B cell (primary cell): ENCODE results near the gene CYP2F1. TPM values are rescaled to one million over a fixed set of nuclear protein-coding genes. Genes with fewer than 3 reads are reported as not detected.

ENCODE experiments used
- ATAC-seq: fragments of 200-7000 bp; cut with Tn5 transposase; one replicate; pipeline ENCODE4 v1.10.0; 2021; ENCODE audit warnings: low read depth, mild to moderate bottlenecking, moderate number of reproducible peaks, moderate library complexity
- CTCF ChIA-PET: fragments of 350-600 bp; sonication (Branson Sonifier 250); formaldehyde crosslinking; loops from one replicate; lab custom pipeline; 2021; ENCODE audit warnings: antibody characterized with exemption, inconsistent platforms; lab: Charles Lee
- POLR2A ChIA-PET: fragments of 350-600 bp; sonication (Branson Sonifier 250); formaldehyde crosslinking; loops from one replicate; lab custom pipeline; 2021; ENCODE audit warnings: antibody characterized with exemption; lab: Charles Lee
- DNase-seq: peaks from one replicate; pipeline ENCODE4 v3.0.0; 2013
- H2AFZ ChIP-seq: 2 replicates; pipeline ENCODE4 v1.6.1; 2012; ENCODE audit warnings: mild to moderate bottlenecking, low read depth, low read length; ENCODE audit not compliant: insufficient read depth, poor library complexity, severe bottlenecking
- H3K27ac ChIP-seq, 2 donors: 1 replicate in 1 of 2; 2 replicates in 1 of 2; pipeline ENCODE4 v1.5.1; 2012 to 2013; ENCODE audit warnings: low read length in 2 of 2, mild to moderate bottlenecking in 2 of 2, moderate library complexity in 1 of 2
- H3K27me3 ChIP-seq, 4 experiments: fragments of 200-600 bp in 1 of 4; sonication (generic) in 1 of 4; replicated peaks in 1 of 4; 1 replicate in 2 of 4; 2 replicates in 2 of 4; pipeline versions ENCODE4 v1.6.1 to v1.7.0; 2013 to 2016; ENCODE audit warnings: low read length in 3 of 4, mild to moderate bottlenecking in 2 of 4, mixed read lengths in 1 of 4, moderate library complexity in 1 of 4; ENCODE audit not compliant: insufficient read depth in 4 of 4, control insufficient read depth in 3 of 4; ENCODE audit errors: control extremely low read depth in 1 of 4
- H3K36me3 ChIP-seq, 2 experiments: replicated peaks in 1 of 2; 1 replicate in 1 of 2; 2 replicates in 1 of 2; pipeline versions ENCODE4 v1.6.1 to v1.7.1; 2013; ENCODE audit warnings: low read length in 1 of 2; ENCODE audit not compliant: insufficient read depth in 2 of 2, control insufficient read depth in 1 of 2; ENCODE audit errors: control extremely low read depth in 1 of 2, extremely low read depth in 1 of 2
- H3K4me1 ChIP-seq, 2 donors: fragments of 200-600 bp in 1 of 2; sonication (generic) in 1 of 2; 1 replicate in 1 of 2; 2 replicates in 1 of 2; pipeline versions ENCODE4 v1.5.1 to v1.6.1; 2013 to 2017; ENCODE audit warnings: low read length in 2 of 2; ENCODE audit not compliant: control insufficient read depth in 2 of 2, insufficient read depth in 2 of 2
- H3K4me2 ChIP-seq: replicated peaks from 2 replicates; pipeline ENCODE3; 2012; ENCODE audit warnings: mild to moderate bottlenecking, low read depth, low read length; ENCODE audit not compliant: poor library complexity, severe bottlenecking
- H3K4me3 ChIP-seq, 5 experiments: fragments of 200-600 bp in 1 of 5; sonication (generic) in 1 of 5; 1 replicate in 3 of 5; 2 replicates in 2 of 5; pipeline versions ENCODE4 v1.5.1 to v1.7.0; 2011 to 2016; ENCODE audit warnings: low read length in 4 of 5, mild to moderate bottlenecking in 4 of 5, low read depth in 2 of 5, control low read depth in 1 of 5, moderate library complexity in 1 of 5; ENCODE audit not compliant: insufficient read depth in 1 of 5; ENCODE audit errors: control extremely low read depth in 1 of 5, extremely low read depth in 1 of 5
- H3K79me2 ChIP-seq: fragments of 200-600 bp; sonication (generic); one replicate; pipeline ENCODE4 v1.6.0; 2016; ENCODE audit warnings: low read length; ENCODE audit not compliant: control insufficient read depth, insufficient read depth
- H3K9ac ChIP-seq: fragments of 200-600 bp; sonication (generic); 2 replicates; pipeline ENCODE4 v1.6.1; 2017; ENCODE audit warnings: mild to moderate bottlenecking, low read length, moderate library complexity
- H3K9me3 ChIP-seq, 3 donors: one replicate each; pipeline versions ENCODE4 v1.6.1 to v1.7.1; 2013; ENCODE audit warnings: low read length in 2 of 3; ENCODE audit not compliant: control insufficient read depth in 2 of 3, insufficient read depth in 1 of 3; ENCODE audit errors: control extremely low read depth in 1 of 3
- H4K20me1 ChIP-seq: 2 replicates; pipeline ENCODE4 v1.6.0; 2012; ENCODE audit warnings: mild to moderate bottlenecking, low read length; ENCODE audit not compliant: insufficient read depth, control insufficient read depth, poor library complexity, severe bottlenecking
- H3K27ac Mint-ChIP-seq: one replicate; pipeline ENCODE4 v1.8.0; 2021; ENCODE audit warnings: mixed read lengths
- H3K27me3 Mint-ChIP-seq: one replicate; pipeline ENCODE4 v1.8.0; 2021; ENCODE audit warnings: mixed read lengths
- H3K4me1 Mint-ChIP-seq: one replicate; pipeline ENCODE4 v1.8.0; 2021; ENCODE audit warnings: mixed read lengths
- H3K4me3 Mint-ChIP-seq: one replicate; pipeline ENCODE4 v1.8.0; 2021; ENCODE audit warnings: mixed read lengths
- H3K9me3 Mint-ChIP-seq: one replicate; pipeline ENCODE4 v1.8.0; 2022; ENCODE audit warnings: mixed read lengths; ENCODE audit not compliant: insufficient read depth
- CTCF ChIP-seq: fragments of 200-600 bp; IDR thresholded peaks from one replicate; pipeline ENCODE4 v1.8.0; 2022; ENCODE audit warnings: antibody characterized with exemption, mild to moderate bottlenecking
- EZH2 ChIP-seq: IDR thresholded peaks from 2 replicates; pipeline ENCODE4 v1.6.1; 2012; ENCODE audit warnings: borderline replicate concordance, low read depth, mild to moderate bottlenecking, moderate library complexity, low read length; ENCODE audit not compliant: insufficient read depth, poor library complexity, severe bottlenecking
- WGBS: methylation state at CpG from one replicate; pipeline ENCODE4 v1.1.5; 2013; ENCODE audit warnings: missing lambda C conversion rate; ENCODE audit not compliant: insufficient coverage; 5-methylcytosine and 5-hydroxymethylcytosine counted together
- intact Hi-C: fragments of 100-400 bp; cut with micrococcal nuclease; formaldehyde crosslinking; loops from one replicate; pipeline ENCODE4 v1.10.0; 2022
- polyA plus RNA-seq: library from polyadenylated mRNA; depleted of rRNA; stranded (reverse); fragments of >200 nt; gene quantifications from 2 replicates; pipeline ENCODE4 v1.2.3, GENCODE V29; 2012
- total RNA-seq, 2 donors: library from RNA; stranded (reverse); fragments of 120-200 nt in 1 of 2; gene quantifications; 1 replicate in 1 of 2; 2 replicates in 1 of 2; pipeline versions ENCODE4 v1.2.3 to v1.2.4, GENCODE V29; 2013 to 2022

The CYP2F1 gene
- total and polyA plus RNA-seq, 2 donors (not counting 1 experiment from before 2014, with no cell fraction given), result 0.04 TPM; not detected in 1

- no peak overlapping the region for H3K9ac ChIP-seq
- peaks cover 0 to 8% of the 10 kb centered on the region in 2 donors for H3K4me1 ChIP-seq
- H3K27me3 ChIP-seq, result no peaks in the 10 kb centered on the region
- intact Hi-C loops, result no loop called here
- H3K9me3 ChIP-seq, result no peaks in the 10 kb centered on the region
- ChIA-PET CTCF (no interaction called here), POLR2A (no interaction called here)
- ATAC-seq (no peak), DNase-seq (no peak)
- Mint-ChIP-seq H3K27me3 (peaks cover 6% of the 10 kb centered on the region), H3K4me3 (no peak overlapping the region), H3K27ac (no peak overlapping the region), H3K9me3 (no peaks in the 10 kb centered on the region), H3K4me1 (peaks cover 8% of the 10 kb centered on the region)
- TF ChIP-seq CTCF (no peak), EZH2 (no peak)
- no peak overlapping the region for H3K4me3 ChIP-seq
- H3K4me2 ChIP-seq, result no peak overlapping the region
- WGBS, result 93% methylated on average over 6 of the region's 15 CpGs
- H3K79me2 ChIP-seq, result no peaks in the 10 kb centered on the region
- H2AFZ ChIP-seq, result no peak overlapping the region
- no peaks in the 10 kb centered on the region for H3K36me3 ChIP-seq
- H4K20me1 ChIP-seq, result no peaks in the 10 kb centered on the region
- H3K27ac ChIP-seq, result no peak overlapping the region
Measured at GRCh38 chr19:41174297-41174928, 60.2 kb downstream of the CYP2F1 start.

DNA sequence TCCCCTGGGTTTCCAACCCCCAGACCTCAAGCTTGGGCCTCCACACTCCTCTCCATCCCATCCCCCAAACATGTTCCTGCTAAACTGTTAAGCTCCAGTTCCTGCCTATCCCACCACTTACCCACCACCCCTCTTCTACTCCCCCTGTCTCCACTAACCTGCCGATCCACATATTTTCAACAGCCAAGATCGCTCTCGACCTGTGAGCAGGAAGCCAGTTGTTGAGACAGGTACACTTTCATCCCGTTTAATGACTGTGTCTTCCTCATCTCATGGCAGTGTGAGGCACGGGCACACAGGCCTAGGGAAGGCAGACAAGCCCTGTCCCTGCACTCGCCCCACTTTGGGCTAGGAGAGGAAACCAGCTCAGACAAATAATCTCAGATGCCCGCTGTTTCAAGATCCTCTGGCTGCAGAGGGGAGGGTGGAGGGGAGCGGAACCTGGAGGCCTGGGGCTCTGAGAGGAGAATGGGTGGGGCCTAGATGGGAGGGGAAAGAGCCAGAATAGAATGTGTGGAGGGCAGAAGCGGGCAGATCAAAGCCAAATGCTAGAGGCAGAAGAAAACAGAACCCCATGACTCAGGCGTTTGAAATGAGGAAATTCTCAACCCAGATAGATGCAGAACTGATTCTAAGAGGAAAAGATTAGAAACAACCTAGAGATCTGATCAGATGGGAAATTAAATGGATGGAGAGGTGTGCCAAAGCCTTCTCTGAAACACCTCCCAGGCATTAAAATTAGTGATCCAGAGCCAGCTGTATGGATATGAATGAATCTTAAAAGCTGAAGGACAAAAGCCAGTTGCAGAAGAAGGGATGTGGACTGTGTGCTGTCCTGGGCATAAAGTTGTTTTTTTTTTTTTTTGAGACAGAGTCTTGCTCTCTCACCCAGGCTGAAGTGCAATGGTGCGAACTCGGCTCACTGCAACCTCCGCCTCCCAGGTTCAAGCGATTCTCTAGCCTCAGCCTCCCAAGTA, 61.9 kb downstream of the CYP2F1 start:
- peak; percentile 31 for ATAC-seq
- TF ChIP-seq CTCF, result no peak
- no peak for TF ChIP-seq EZH2
- Mint-ChIP-seq H3K27me3 (peaks cover 4% of the 10 kb centered on the region), H3K4me3 (no peak overlapping the region), H3K4me1 (peaks cover 8% of the 10 kb centered on the region), H3K27ac (no peak overlapping the region), H3K9me3 (no peaks in the 10 kb centered on the region)
- ChIA-PET CTCF (no interaction called here), POLR2A (no interaction called here)
- peak overlapping the region; percentile 68 for H2AFZ ChIP-seq
- H3K4me3 ChIP-seq, result no peak overlapping the region
- H3K36me3 ChIP-seq, result no peaks in the 10 kb centered on the region
- no peak overlapping the region for H3K9ac ChIP-seq
- DNase-seq, result no peak
- no peaks in the 10 kb centered on the region for H3K27me3 ChIP-seq
- no peaks in the 10 kb centered on the region for H4K20me1 ChIP-seq
- no peak overlapping the region for H3K4me2 ChIP-seq
- H3K79me2 ChIP-seq, result no peaks in the 10 kb centered on the region
- 8% methylated on average over 9 of the region's 14 CpGs for WGBS
- H3K27ac ChIP-seq, result no peak overlapping the region
- no peaks in the 10 kb centered on the region for H3K9me3 ChIP-seq
- intact Hi-C loops, result no loop called here
- H3K4me1 ChIP-seq, result peaks cover 0 to 8% of the 10 kb centered on the region in 2 donors
